ENCODE data around the gene MDGA2.

Gene MDGA2

GRCh38 chr14:47471075-47471474, 204.3 kb downstream of the MDGA2 start:
- DNase-seq: no peak

GRCh38 chr14:47466916-47467315, 208.5 kb downstream of the MDGA2 start:
- DNase-seq: no peak

- DNase-seq: no peak
Observed at GRCh38 chr14:47454025-47454424, 221.4 kb downstream of the MDGA2 start.

GRCh38 chr14:47447076-47447475, 228.3 kb downstream of the MDGA2 start:
- DNase-seq: no peak

- no peak for DNase-seq
Observed at GRCh38 chr14:47442211-47442610, 233.2 kb downstream of the MDGA2 start.

GRCh38 chr14:47439953-47440352, 235.5 kb downstream of the MDGA2 start:
- DNase-seq: no peak

- no peak for DNase-seq
Observed at GRCh38 chr14:47438650-47439140, 236.7 kb downstream of the MDGA2 start.

- DNase-seq: no peak
Observed at GRCh38 chr14:47435331-47435965, 240.0 kb downstream of the MDGA2 start.

GRCh38 chr14:47427629-47428028, 247.8 kb downstream of the MDGA2 start:
- no peak for DNase-seq

GRCh38 chr14:47425302-47425701, 250.1 kb downstream of the MDGA2 start:
- no peak for DNase-seq

GRCh38 chr14:47422191-47422590, 253.2 kb downstream of the MDGA2 start:
- DNase-seq: no peak

GRCh38 chr14:47411523-47411922, 263.9 kb downstream of the MDGA2 start:
- no peak for DNase-seq

GRCh38 chr14:47392326-47392725, 283.1 kb downstream of the MDGA2 start:
- no peak for DNase-seq

GRCh38 chr14:47390831-47391504, 284.4 kb downstream of the MDGA2 start:
- no peak for DNase-seq

GRCh38 chr14:47389535-47389934, 285.9 kb downstream of the MDGA2 start:
- no peak for DNase-seq

- DNase-seq: no peak
Observed at GRCh38 chr14:47366006-47366405, 309.4 kb downstream of the MDGA2 start.

GRCh38 chr14:47365233-47365632, 310.2 kb downstream of the MDGA2 start:
- no peak for DNase-seq

- DNase-seq: no peak
Observed at GRCh38 chr14:47353186-47353585, 322.2 kb downstream of the MDGA2 start.

GRCh38 chr14:47346849-47347248, 328.6 kb downstream of the MDGA2 start:
- no peak for DNase-seq

- DNase-seq: no peak
Observed at GRCh38 chr14:47345016-47345415, 330.4 kb downstream of the MDGA2 start.

GRCh38 chr14:47332939-47333338, 342.5 kb downstream of the MDGA2 start:
- no peak for DNase-seq

- DNase-seq: no peak
Observed at GRCh38 chr14:47332106-47332505, 343.3 kb downstream of the MDGA2 start.

- no peak for DNase-seq
Observed at GRCh38 chr14:47328376-47328775, 347.0 kb downstream of the MDGA2 start.

GRCh38 chr14:47327336-47327735, 348.1 kb downstream of the MDGA2 start:
- DNase-seq: no peak

- no peak for DNase-seq
Observed at GRCh38 chr14:47322751-47323150, 352.7 kb downstream of the MDGA2 start.

All from NCI-H2029 (cell line).